Mesendoderm (in vitro differentiated cells): Measurements from ENCODE around the gene HK3.

Source experiments
- DNase-seq: peaks from one replicate; pipeline ENCODE4 v3.0.0; 2013
- H2AK5ac ChIP-seq: 2 replicates; pipeline ENCODE4 v1.6.1; 2013; ENCODE audit warnings: low read length, inconsistent platforms
- H2BK120ac ChIP-seq: 2 replicates; pipeline ENCODE4 v1.6.1; 2013; ENCODE audit warnings: low read depth, mild to moderate bottlenecking, low read length, moderate library complexity, mixed read lengths
- H2BK15ac ChIP-seq: replicated peaks from 2 replicates; pipeline ENCODE4 v1.6.1; 2013; ENCODE audit warnings: low read depth, mild to moderate bottlenecking, moderate library complexity
- H2BK5ac ChIP-seq: 2 replicates; pipeline ENCODE4 v1.6.1; 2013; ENCODE audit warnings: low read length, inconsistent platforms
- H3K18ac ChIP-seq: 2 replicates; pipeline ENCODE4 v1.6.1; 2013; ENCODE audit warnings: mild to moderate bottlenecking, low read length, mixed read lengths
- H3K23ac ChIP-seq: one replicate; pipeline ENCODE4 v1.6.1; 2013; ENCODE audit warnings: low read length
- H3K27ac ChIP-seq: 2 replicates; pipeline ENCODE4 v1.5.1; 2013; ENCODE audit warnings: low read depth, mild to moderate bottlenecking, inconsistent platforms, low read length, moderate library complexity
- H3K27me3 ChIP-seq: 2 replicates; pipeline ENCODE4 v1.6.1; 2013; ENCODE audit warnings: low read length, control low read depth, mild to moderate bottlenecking, inconsistent platforms; ENCODE audit not compliant: insufficient read depth, poor library complexity
- H3K36me3 ChIP-seq: 2 replicates; pipeline ENCODE4 v1.6.1; 2013; ENCODE audit warnings: low read length, inconsistent platforms; ENCODE audit not compliant: control insufficient read depth, insufficient read depth
- H3K4ac ChIP-seq: one replicate; pipeline ENCODE4 v1.6.1; 2013; ENCODE audit warnings: low read depth, mild to moderate bottlenecking, low read length, moderate library complexity
- H3K4me1 ChIP-seq: 2 replicates; pipeline ENCODE4 v1.6.1; 2013; ENCODE audit warnings: low read depth, low read length, inconsistent platforms; ENCODE audit not compliant: control insufficient read depth
- H3K4me2 ChIP-seq: 2 replicates; pipeline ENCODE4 v1.6.1; 2013; ENCODE audit warnings: low read length
- H3K4me3 ChIP-seq: 2 replicates; pipeline ENCODE4 v1.5.1; 2013; ENCODE audit warnings: mild to moderate bottlenecking, low read length
- H3K56ac ChIP-seq: one replicate; pipeline ENCODE4 v1.6.1; 2013; ENCODE audit warnings: low read length
- H3K79me1 ChIP-seq: 2 replicates; pipeline ENCODE4 v1.6.1; 2013; ENCODE audit warnings: low read length, inconsistent platforms
- H3K79me2 ChIP-seq: 2 replicates; pipeline ENCODE4 v1.6.1; 2013; ENCODE audit warnings: mild to moderate bottlenecking, low read length; ENCODE audit not compliant: control insufficient read depth, insufficient read depth
- H3K9ac ChIP-seq: 2 replicates; pipeline ENCODE4 v1.6.1; 2013; ENCODE audit warnings: low read length, inconsistent platforms
- H4K5ac ChIP-seq: one replicate; pipeline ENCODE4 v1.6.1; 2013; ENCODE audit warnings: low read length
- H4K8ac ChIP-seq: one replicate; pipeline ENCODE4 v1.6.1; 2013; ENCODE audit warnings: low read depth, mild to moderate bottlenecking, control low read depth, low read length, moderate library complexity
- WGBS: extraction: QIAGEN DNeasy Blood & Tissue Kit; methylation state at CpG from one replicate; pipeline ENCODE4 v1.1.7; 2013; ENCODE audit warnings: low lambda C conversion rate, missing lambda C conversion rate; ENCODE audit not compliant: insufficient coverage; ENCODE audit errors: extremely low coverage; 5-methylcytosine and 5-hydroxymethylcytosine counted together

Gene HK3

GRCh38 chr5:176876506-176877431, 22.4 kb downstream of the HK3 start:
- H2AK5ac ChIP-seq, result no peak overlapping the region
- H2BK15ac ChIP-seq, result no peak overlapping the region
- no peak overlapping the region for H3K27ac ChIP-seq
- H3K4me2 ChIP-seq, result no peak overlapping the region
- no peak overlapping the region for H2BK5ac ChIP-seq
- H2BK120ac ChIP-seq, result no peak overlapping the region
- no peaks in the 10 kb centered on the region for H3K79me2 ChIP-seq
- H3K23ac ChIP-seq, result no peak overlapping the region
- no peak overlapping the region for H4K8ac ChIP-seq
- H3K18ac ChIP-seq, result no peak overlapping the region
- H3K4me1 ChIP-seq, result no peaks in the 10 kb centered on the region
- no peaks in the 10 kb centered on the region for H3K36me3 ChIP-seq
- no peak overlapping the region for H3K9ac ChIP-seq
- H3K4ac ChIP-seq, result no peak overlapping the region
- no peaks in the 10 kb centered on the region for H3K79me1 ChIP-seq
- no peak overlapping the region for H4K5ac ChIP-seq
- WGBS, result no CpG with 5 or more reads among the region's 24 CpGs
- H3K27me3 ChIP-seq, result no peaks in the 10 kb centered on the region
- H3K4me3 ChIP-seq, result no peak overlapping the region
- no peak overlapping the region for H3K56ac ChIP-seq
- no peak for DNase-seq

GRCh38 chr5:176875783-176876505, 23.2 kb downstream of the HK3 start:
- Histone ChIP-seq H3K4me3 (no peak overlapping the region), H3K79me1 (no peaks in the 10 kb centered on the region), H3K9ac (no peak overlapping the region), H3K4me1 (no peaks in the 10 kb centered on the region), H3K27ac (no peak overlapping the region), H3K4ac (no peak overlapping the region), H2AK5ac (no peak overlapping the region), H2BK15ac (no peak overlapping the region), H3K27me3 (no peaks in the 10 kb centered on the region), H3K79me2 (no peaks in the 10 kb centered on the region), H3K4me2 (no peak overlapping the region), H3K23ac (no peak overlapping the region), H2BK120ac (no peak overlapping the region), H2BK5ac (no peak overlapping the region), H3K56ac (no peak overlapping the region), H4K5ac (no peak overlapping the region), H3K36me3 (no peaks in the 10 kb centered on the region), H4K8ac (no peak overlapping the region), H3K18ac (no peak overlapping the region)
- no peak for DNase-seq
- no CpG with 5 or more reads among the region's 27 CpGs for WGBS

GRCh38 chr5:176875014-176875550, 24.1 kb downstream of the HK3 start:
- no peak overlapping the region for H4K5ac ChIP-seq
- H3K56ac ChIP-seq, result no peak overlapping the region
- H2BK5ac ChIP-seq, result no peak overlapping the region
- DNase-seq, result no peak
- no peak overlapping the region for H3K18ac ChIP-seq
- no peak overlapping the region for H2AK5ac ChIP-seq
- H3K27me3 ChIP-seq, result no peaks in the 10 kb centered on the region
- H3K9ac ChIP-seq, result no peak overlapping the region
- no peak overlapping the region for H3K4me3 ChIP-seq
- WGBS, result no CpG with 5 or more reads among the region's 17 CpGs
- no peak overlapping the region for H3K27ac ChIP-seq
- H2BK15ac ChIP-seq, result no peak overlapping the region
- H3K23ac ChIP-seq, result no peak overlapping the region
- no peak overlapping the region for H3K4ac ChIP-seq
- H3K79me1 ChIP-seq, result no peaks in the 10 kb centered on the region
- no peaks in the 10 kb centered on the region for H3K36me3 ChIP-seq
- H3K4me1 ChIP-seq, result no peaks in the 10 kb centered on the region
- no peak overlapping the region for H2BK120ac ChIP-seq
- no peak overlapping the region for H4K8ac ChIP-seq
- no peaks in the 10 kb centered on the region for H3K79me2 ChIP-seq
- H3K4me2 ChIP-seq, result no peak overlapping the region

- no peak overlapping the region for H3K18ac ChIP-seq
- no peaks in the 10 kb centered on the region for H3K4me1 ChIP-seq
- no peak overlapping the region for H3K4me3 ChIP-seq
- H3K4me2 ChIP-seq, result no peak overlapping the region
- H3K56ac ChIP-seq, result no peak overlapping the region
- no peaks in the 10 kb centered on the region for H3K79me1 ChIP-seq
- no peaks in the 10 kb centered on the region for H3K27me3 ChIP-seq
- no peaks in the 10 kb centered on the region for H3K36me3 ChIP-seq
- no peak overlapping the region for H3K27ac ChIP-seq
- no peak overlapping the region for H2BK5ac ChIP-seq
- no peak overlapping the region for H2BK15ac ChIP-seq
- H3K4ac ChIP-seq, result no peak overlapping the region
- no peak overlapping the region for H4K8ac ChIP-seq
- H3K23ac ChIP-seq, result no peak overlapping the region
- H2BK120ac ChIP-seq, result no peak overlapping the region
- whole genome bisulfite sequencing, result no CpG with 5 or more reads among the region's 20 CpGs
- H2AK5ac ChIP-seq, result no peak overlapping the region
- H4K5ac ChIP-seq, result no peak overlapping the region
- H3K9ac ChIP-seq, result no peak overlapping the region
- H3K79me2 ChIP-seq, result no peaks in the 10 kb centered on the region
- DNase-seq, result no peak
These were observed 24.9 kb downstream of the HK3 start for GRCh38 chr5:176874198-176874780.

DNA sequence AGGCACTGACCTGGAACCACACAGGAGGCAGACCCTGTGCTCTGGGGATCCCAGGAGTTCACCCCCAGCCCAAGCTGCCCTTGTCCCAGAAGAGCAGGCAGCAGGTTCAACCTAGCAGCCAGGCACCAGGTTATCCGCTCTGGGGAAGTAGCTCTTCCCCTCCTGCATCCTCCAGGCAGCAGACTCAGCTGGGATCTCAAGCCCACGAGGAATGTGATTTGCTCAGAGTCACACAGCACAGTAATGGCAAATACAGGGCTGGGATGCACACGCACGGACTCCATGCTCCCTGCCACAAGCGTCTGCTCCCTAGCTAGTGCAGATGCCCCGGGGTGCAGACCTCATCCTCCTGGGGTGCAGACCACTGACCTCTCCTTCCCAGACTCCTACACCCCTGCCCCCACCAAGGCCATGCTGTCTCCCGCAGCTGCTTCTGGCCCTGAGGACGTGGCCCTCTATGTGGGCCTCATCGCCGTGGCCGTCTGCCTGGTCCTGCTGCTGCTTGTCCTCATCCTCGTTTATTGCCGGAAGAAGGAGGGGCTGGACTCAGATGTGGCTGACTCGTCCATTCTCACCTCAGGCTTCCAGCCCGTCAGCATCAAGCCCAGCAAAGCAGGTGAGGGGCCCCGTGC, 25.5 kb downstream of the HK3 start:
- no CpG with 5 or more reads among the region's 16 CpGs for WGBS
- no peak overlapping the region for H2AK5ac ChIP-seq
- no peak overlapping the region for H3K4me2 ChIP-seq
- H3K9ac ChIP-seq, result no peak overlapping the region
- no peak overlapping the region for H3K4me3 ChIP-seq
- no peaks in the 10 kb centered on the region for H3K79me1 ChIP-seq
- H3K4ac ChIP-seq, result no peak overlapping the region
- no peak overlapping the region for H3K27ac ChIP-seq
- no peak overlapping the region for H2BK120ac ChIP-seq
- no peaks in the 10 kb centered on the region for H3K27me3 ChIP-seq
- H3K4me1 ChIP-seq, result no peaks in the 10 kb centered on the region
- no peak for DNase-seq
- H4K8ac ChIP-seq, result no peak overlapping the region
- H3K79me2 ChIP-seq, result no peaks in the 10 kb centered on the region
- H3K23ac ChIP-seq, result no peak overlapping the region
- no peak overlapping the region for H2BK5ac ChIP-seq
- H3K18ac ChIP-seq, result no peak overlapping the region
- no peak overlapping the region for H3K56ac ChIP-seq
- no peak overlapping the region for H4K5ac ChIP-seq
- H3K36me3 ChIP-seq, result no peaks in the 10 kb centered on the region
- H2BK15ac ChIP-seq, result no peak overlapping the region
